Measurements from ENCODE around the gene LRRTM2. TPM values are rescaled to one million over a fixed set of nuclear protein-coding genes. Genes with fewer than 3 reads are reported as not detected.

LRRTM2 gene
- total RNA-seq, 1 donor from 2014 or later, result not detected

GRCh38 chr5:138849882-138850281, 25.3 kb downstream of the LRRTM2 start:
- Histone ChIP-seq H3K9me3 (replicated peaks) (no peaks in the 10 kb centered on the region), H3K36me3 (no peaks in the 10 kb centered on the region), H3K27ac (replicated peaks) (no peak overlapping the region), H3K4me1 (peaks cover 82% of the 10 kb centered on the region), H3K27me3 (ENCODE audit: low read depth) (no peaks in the 10 kb centered on the region), H3K4me3 (no peak overlapping the region)
- no peak for DNase-seq
- intact Hi-C loops (cut with micrococcal nuclease), result no loop called here
- TF ChIP-seq CTCF (IDR thresholded peaks at IDR 0.05; ENCODE audit: borderline replicate concordance), result no peak

- Histone ChIP-seq H3K36me3 (no peaks in the 10 kb centered on the region), H3K27me3 (ENCODE audit: low read depth) (no peaks in the 10 kb centered on the region), H3K4me1 (peaks cover 84% of the 10 kb centered on the region), H3K9me3 (replicated peaks) (no peaks in the 10 kb centered on the region), H3K4me3 (no peak overlapping the region), H3K27ac (replicated peaks) (no peak overlapping the region)
- no peak for DNase-seq
- TF ChIP-seq CTCF (IDR thresholded peaks at IDR 0.05; ENCODE audit: borderline replicate concordance), result no peak
- intact Hi-C loops (cut with micrococcal nuclease), result no loop called here
These were observed 25.7 kb downstream of the LRRTM2 start for GRCh38 chr5:138849439-138849838.

GRCh38 chr5:138844812-138845513, 30.2 kb downstream of the LRRTM2 start:
- no peaks in the 10 kb centered on the region for H3K27me3 ChIP-seq (ENCODE audit: low read depth)
- peaks cover 92% of the 10 kb centered on the region for H3K4me1 ChIP-seq
- no peak for TF ChIP-seq CTCF (IDR thresholded peaks at IDR 0.05; ENCODE audit: borderline replicate concordance)
- H3K9me3 ChIP-seq (replicated peaks), result no peaks in the 10 kb centered on the region
- intact Hi-C loops (cut with micrococcal nuclease), result no loop called here
- H3K4me3 ChIP-seq, result no peak overlapping the region
- no peaks in the 10 kb centered on the region for H3K36me3 ChIP-seq
- H3K27ac ChIP-seq (replicated peaks), result peak overlapping the region; percentile 16
- no peak for DNase-seq

DNA sequence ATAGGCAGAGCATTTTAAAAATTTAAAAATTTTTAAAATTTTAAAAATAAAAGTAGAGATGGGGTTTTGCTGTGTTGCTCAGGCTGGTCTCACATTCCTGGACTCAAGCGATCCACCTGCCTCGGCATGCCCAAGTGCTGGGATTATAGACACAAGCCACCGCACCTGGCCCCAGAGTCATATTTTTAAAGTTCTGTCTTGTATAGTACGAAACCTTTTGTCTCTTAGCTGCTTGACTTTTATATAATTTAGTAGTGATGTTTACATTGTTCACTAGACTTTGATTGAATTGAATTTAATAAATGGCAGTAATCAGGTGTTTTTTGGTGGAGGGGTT, 31.0 kb downstream of the LRRTM2 start:
- H3K4me3 ChIP-seq, result no peak overlapping the region
- H3K4me1 ChIP-seq, result peaks cover 92% of the 10 kb centered on the region
- H3K36me3 ChIP-seq, result no peaks in the 10 kb centered on the region
- no peaks in the 10 kb centered on the region for H3K27me3 ChIP-seq (ENCODE audit: low read depth)
- no peak for TF ChIP-seq CTCF (IDR thresholded peaks at IDR 0.05; ENCODE audit: borderline replicate concordance)
- H3K9me3 ChIP-seq (replicated peaks), result no peaks in the 10 kb centered on the region
- no peak overlapping the region for H3K27ac ChIP-seq (replicated peaks)
- intact Hi-C loops (cut with micrococcal nuclease), result no loop called here
- no peak for DNase-seq

DNA sequence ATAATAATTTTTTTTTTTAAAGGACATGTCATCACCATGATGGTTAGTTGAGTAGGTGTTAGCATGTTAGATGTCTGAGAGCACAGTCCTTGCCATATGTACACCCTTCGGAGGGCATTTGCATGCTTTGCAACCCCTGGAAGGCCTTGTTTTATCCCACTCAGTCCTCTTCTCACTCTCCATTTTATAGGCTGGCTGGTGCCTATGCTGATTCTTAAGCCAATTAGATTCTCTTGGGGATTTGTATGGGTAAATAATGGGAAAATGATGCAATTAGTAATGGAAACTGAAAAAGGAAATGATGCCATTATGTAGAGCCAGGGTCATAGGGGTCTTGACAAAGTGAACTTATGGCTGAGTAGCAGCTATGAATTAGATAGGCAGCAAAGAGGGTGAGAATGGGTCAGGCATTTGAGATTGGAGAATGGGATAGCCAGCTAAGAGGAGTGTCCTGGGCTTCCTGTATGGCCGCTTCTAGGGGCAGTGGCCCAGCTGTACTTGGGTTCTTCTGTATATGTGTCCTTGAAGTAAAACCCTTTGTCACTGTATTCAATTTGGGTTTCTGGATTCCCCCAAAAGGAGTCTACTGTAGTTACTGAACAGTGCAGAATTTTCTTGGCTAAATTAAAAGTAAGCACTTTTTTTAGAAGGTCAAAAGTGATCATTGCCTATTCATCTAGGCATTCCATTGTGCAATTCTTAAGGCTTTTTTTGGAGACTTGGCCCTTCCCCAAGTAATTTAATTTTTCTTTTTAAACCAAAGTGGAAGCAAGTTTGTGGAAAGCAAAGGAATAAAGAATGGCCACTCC, 31.6 kb downstream of the LRRTM2 start:
- Histone ChIP-seq H3K36me3 (no peaks in the 10 kb centered on the region), H3K4me1 (peaks cover 90% of the 10 kb centered on the region), H3K9me3 (replicated peaks) (no peaks in the 10 kb centered on the region), H3K27me3 (ENCODE audit: low read depth) (no peaks in the 10 kb centered on the region), H3K27ac (replicated peaks) (peak overlapping the region; percentile 2), H3K4me3 (no peak overlapping the region)
- intact Hi-C loops (cut with micrococcal nuclease), result no loop called here
- no peak for TF ChIP-seq CTCF (IDR thresholded peaks at IDR 0.05; ENCODE audit: borderline replicate concordance)
- no peak for DNase-seq
